DND-41 (cell line): Measurements from ENCODE around the gene NAV3.

Source experiments
- ATAC-seq: fragments of 200-7000 bp; cut with Tn5 transposase; 3 replicates; pipeline ENCODE4 v1.9.1; 2021; ENCODE audit warnings: low read depth; ENCODE audit not compliant: insufficient read depth
- DNase-seq: peaks from one replicate; pipeline ENCODE4 v3.0.0-alpha.2; 2020
- H2AFZ ChIP-seq: 2 replicates; pipeline ENCODE4 v1.6.0; 2012; ENCODE audit warnings: low read depth, low read length
- H3K27ac ChIP-seq: 2 replicates; pipeline ENCODE4 v1.5.1; 2012; ENCODE audit warnings: low read length, inconsistent platforms
- H3K27me3 ChIP-seq: fragments of 200-600 bp; sonication (generic); 2 replicates; pipeline ENCODE4 v1.6.0; 2012; ENCODE audit warnings: low read length, mild to moderate bottlenecking, inconsistent platforms; ENCODE audit not compliant: insufficient read depth, poor library complexity
- H3K36me3 ChIP-seq: 2 replicates; pipeline ENCODE4 v1.5.1; 2012; ENCODE audit warnings: low read length, inconsistent platforms; ENCODE audit not compliant: insufficient read depth
- H3K4me1 ChIP-seq: 2 replicates; pipeline ENCODE4 v1.5.1; 2012; ENCODE audit warnings: mild to moderate bottlenecking, low read length; ENCODE audit not compliant: insufficient read depth
- H3K4me2 ChIP-seq: 2 replicates; pipeline ENCODE4 v1.6.0; 2012; ENCODE audit warnings: mild to moderate bottlenecking, moderate library complexity, low read length, inconsistent platforms; ENCODE audit not compliant: insufficient read depth
- H3K4me3 ChIP-seq, 2 experiments: fragments of 200-600 bp in 1 of 2; shearing (Covaris generic) in 1 of 2; 2 replicates each; pipeline ENCODE4 v1.5.1; 2012 to 2016; ENCODE audit warnings: inconsistent platforms in 2 of 2, low read length in 2 of 2, mild to moderate bottlenecking in 2 of 2, low read depth in 1 of 2, moderate library complexity in 1 of 2
- H3K79me2 ChIP-seq: 2 replicates; pipeline ENCODE4 v1.6.0; 2012; ENCODE audit warnings: low read length, inconsistent platforms; ENCODE audit not compliant: insufficient read depth
- H3K9ac ChIP-seq: 2 replicates; pipeline ENCODE4 v1.6.0; 2012; ENCODE audit warnings: low read depth, mild to moderate bottlenecking, inconsistent platforms, low read length, moderate library complexity
- H3K9me3 ChIP-seq: 2 replicates; pipeline ENCODE4 v1.5.1; 2012; ENCODE audit warnings: low read length, moderate library complexity, mild to moderate bottlenecking, inconsistent platforms; ENCODE audit not compliant: insufficient read depth, severe bottlenecking
- H4K20me1 ChIP-seq: 2 replicates; pipeline ENCODE4 v1.6.0; 2012; ENCODE audit warnings: low read length; ENCODE audit not compliant: insufficient read depth
- EZH2 ChIP-seq: IDR thresholded peaks from 3 replicates; pipeline ENCODE4 v1.6.1; 2012; ENCODE audit warnings: borderline replicate concordance, low read depth, mild to moderate bottlenecking, moderate library complexity, low read length, inconsistent platforms; ENCODE audit not compliant: severe bottlenecking
- TF ChIP-seq, protein P1 (sequence below): IDR thresholded peaks from 2 replicates; pipeline ENCODE4 v1.5.1; 2012; ENCODE audit warnings: borderline replicate concordance, low read length, moderate library complexity, mild to moderate bottlenecking; ENCODE audit not compliant: poor library complexity, severe bottlenecking; ENCODE audit errors: extremely low read depth

NAV3 gene

DNA sequence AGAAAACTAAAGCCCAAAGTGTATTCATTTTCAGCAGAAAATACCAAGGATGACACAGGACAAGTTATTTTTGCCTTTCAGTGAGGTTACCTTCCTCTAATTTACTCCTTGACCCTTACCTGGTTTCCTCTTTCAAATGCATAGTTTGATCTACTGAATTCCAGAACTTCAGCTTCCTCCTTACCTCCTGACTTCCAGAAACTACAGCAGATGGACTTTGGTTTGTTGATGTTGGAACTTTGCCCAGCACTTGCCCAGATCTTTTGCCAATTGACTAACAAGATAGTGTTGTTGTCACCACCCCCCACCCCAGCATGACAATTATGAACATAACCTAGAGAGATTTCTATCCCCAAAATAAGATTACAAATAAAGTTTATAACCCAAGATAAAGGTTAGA is 63.2 kb downstream of the NAV3 start:
- Histone ChIP-seq H3K27me3 (no peaks in the 10 kb centered on the region), H3K9me3 (no peaks in the 10 kb centered on the region), H4K20me1 (no peaks in the 10 kb centered on the region), H3K79me2 (no peaks in the 10 kb centered on the region), H3K9ac (no peak overlapping the region), H3K27ac (no peak overlapping the region), H3K36me3 (no peaks in the 10 kb centered on the region), H3K4me2 (no peak overlapping the region), H2AFZ (no peak overlapping the region), H3K4me1 (no peaks in the 10 kb centered on the region), H3K4me3 (no peak overlapping the region)
- no peak for DNase-seq
- no peak for TF ChIP-seq EZH2
- TF ChIP-seq, protein P1, sequence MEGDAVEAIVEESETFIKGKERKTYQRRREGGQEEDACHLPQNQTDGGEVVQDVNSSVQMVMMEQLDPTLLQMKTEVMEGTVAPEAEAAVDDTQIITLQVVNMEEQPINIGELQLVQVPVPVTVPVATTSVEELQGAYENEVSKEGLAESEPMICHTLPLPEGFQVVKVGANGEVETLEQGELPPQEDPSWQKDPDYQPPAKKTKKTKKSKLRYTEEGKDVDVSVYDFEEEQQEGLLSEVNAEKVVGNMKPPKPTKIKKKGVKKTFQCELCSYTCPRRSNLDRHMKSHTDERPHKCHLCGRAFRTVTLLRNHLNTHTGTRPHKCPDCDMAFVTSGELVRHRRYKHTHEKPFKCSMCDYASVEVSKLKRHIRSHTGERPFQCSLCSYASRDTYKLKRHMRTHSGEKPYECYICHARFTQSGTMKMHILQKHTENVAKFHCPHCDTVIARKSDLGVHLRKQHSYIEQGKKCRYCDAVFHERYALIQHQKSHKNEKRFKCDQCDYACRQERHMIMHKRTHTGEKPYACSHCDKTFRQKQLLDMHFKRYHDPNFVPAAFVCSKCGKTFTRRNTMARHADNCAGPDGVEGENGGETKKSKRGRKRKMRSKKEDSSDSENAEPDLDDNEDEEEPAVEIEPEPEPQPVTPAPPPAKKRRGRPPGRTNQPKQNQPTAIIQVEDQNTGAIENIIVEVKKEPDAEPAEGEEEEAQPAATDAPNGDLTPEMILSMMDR, result no peak
- ATAC-seq, result no peak

DNA sequence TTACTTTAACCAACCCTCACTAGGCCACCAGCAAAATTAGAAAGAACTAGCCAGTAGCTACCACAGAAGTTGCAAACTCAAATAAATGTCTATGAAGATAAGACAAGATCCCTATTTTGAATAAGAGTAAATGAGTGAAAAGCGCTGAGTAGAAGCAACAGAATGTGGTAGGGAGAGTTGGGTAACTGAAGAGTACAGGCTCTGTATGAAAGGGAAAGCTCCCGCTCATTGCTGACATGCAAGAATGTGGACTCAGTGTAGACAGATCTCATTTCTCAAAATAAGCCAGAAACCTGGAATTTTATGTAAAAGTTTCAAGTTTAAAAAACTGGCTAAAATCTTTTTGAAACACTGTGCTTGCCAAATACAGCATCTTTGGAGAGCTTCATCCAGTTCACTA is 63.9 kb downstream of the NAV3 start:
- Histone ChIP-seq H3K27me3 (no peaks in the 10 kb centered on the region), H3K4me2 (no peak overlapping the region), H3K9me3 (no peaks in the 10 kb centered on the region), H3K27ac (no peak overlapping the region), H3K79me2 (no peaks in the 10 kb centered on the region), H3K4me3 (no peak overlapping the region), H3K9ac (no peak overlapping the region), H3K4me1 (no peaks in the 10 kb centered on the region), H3K36me3 (no peaks in the 10 kb centered on the region), H2AFZ (no peak overlapping the region; the same call in 1 of the 2 replicates), H4K20me1 (no peaks in the 10 kb centered on the region)
- DNase-seq (no peak), ATAC-seq (no peak)
- no peak for TF ChIP-seq EZH2
- TF ChIP-seq, protein P1, result no peak

DNA sequence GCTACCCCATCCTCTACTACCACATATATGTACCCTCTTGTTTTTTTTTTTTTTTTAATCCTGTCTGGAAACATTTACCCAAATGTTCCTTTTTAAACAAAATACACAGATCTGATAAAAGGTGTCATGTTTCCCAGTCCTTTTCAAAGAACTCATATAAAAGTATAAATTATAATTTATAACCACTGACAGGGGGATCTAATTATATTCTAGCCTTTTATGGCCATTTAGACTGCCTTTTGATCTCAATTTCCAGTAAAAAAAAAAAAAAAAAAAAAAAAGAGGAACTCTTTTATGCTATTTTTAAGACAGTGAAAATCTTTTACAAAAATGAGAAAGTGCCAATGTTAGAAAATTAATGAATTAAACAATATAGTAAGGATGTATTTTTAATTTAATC is 65.0 kb downstream of the NAV3 start:
- Histone ChIP-seq H3K27me3 (no peaks in the 10 kb centered on the region), H4K20me1 (no peaks in the 10 kb centered on the region), H2AFZ (no peak overlapping the region), H3K9ac (no peak overlapping the region), H3K36me3 (no peaks in the 10 kb centered on the region), H3K27ac (no peak overlapping the region), H3K9me3 (no peaks in the 10 kb centered on the region), H3K4me1 (no peaks in the 10 kb centered on the region), H3K79me2 (no peaks in the 10 kb centered on the region), H3K4me3 (no peak overlapping the region), H3K4me2 (no peak overlapping the region)
- DNase-seq (no peak), ATAC-seq (no peak)
- TF ChIP-seq, protein P1, result no peak
- TF ChIP-seq EZH2, result no peak

DNA sequence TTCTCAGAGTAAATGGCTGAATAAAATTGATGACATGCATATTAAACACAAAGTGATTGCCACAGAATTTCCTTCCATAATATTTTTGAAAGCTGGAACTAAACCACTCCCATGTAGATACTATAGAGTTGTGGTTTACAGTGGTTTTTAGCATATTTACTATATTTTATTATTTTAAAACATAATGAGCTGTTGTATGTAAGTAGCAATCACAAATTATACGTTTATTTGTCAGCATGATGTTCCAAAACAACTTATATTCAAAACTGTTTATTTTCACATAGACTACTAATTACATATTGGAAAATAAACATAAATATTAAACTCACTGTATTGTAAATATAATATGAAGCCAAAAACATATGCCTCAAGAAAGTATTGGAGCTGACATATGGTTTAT is 77.2 kb downstream of the NAV3 start:
- Histone ChIP-seq H3K9ac (no peak overlapping the region), H3K4me2 (no peak overlapping the region), H3K79me2 (no peaks in the 10 kb centered on the region), H3K27ac (no peak overlapping the region), H3K36me3 (no peaks in the 10 kb centered on the region), H3K27me3 (no peaks in the 10 kb centered on the region), H4K20me1 (no peaks in the 10 kb centered on the region), H3K4me3 (no peak overlapping the region), H2AFZ (no peak overlapping the region), H3K4me1 (no peaks in the 10 kb centered on the region), H3K9me3 (no peaks in the 10 kb centered on the region)
- TF ChIP-seq, protein P1, result no peak
- TF ChIP-seq EZH2, result no peak
- no peak for ATAC-seq
- no peak for DNase-seq
